ENCODE data around the gene IMP4. TPM values are rescaled to one million over a fixed set of nuclear protein-coding genes. Genes with fewer than 3 reads are reported as not detected.

IMP4 gene
- total RNA-seq, 2 donors from 2014 or later = 67.4 to 166 TPM

GRCh38 chr2:130370490-130370889 is 27.8 kb downstream of the IMP4 start:
- no peak for TF ChIP-seq CTCF (IDR thresholded peaks at IDR 0.05)
- no peak overlapping the region for H3K27ac ChIP-seq

GRCh38 chr2:130371723-130372054 is 29.0 kb downstream of the IMP4 start:
- DNase-seq (ENCODE audit: low spot score) (no peak), ATAC-seq (ENCODE audit: insufficient number of reproducible peaks, low FRiP score, low read depth) (no peak)
- Histone ChIP-seq H3K27me3 (replicated peaks; ENCODE audit: insufficient read depth) (no peaks in the 10 kb centered on the region), H3K27ac (peak overlapping the region; percentile 87 to 88), H3K4me1 (ENCODE audit: control insufficient read depth in 1 of 2, low read depth in 2 of 2) (peaks cover 0 to 25% of the 10 kb centered on the region in 2 donors), H3K36me3 (peaks cover 6% of the 10 kb centered on the region), H3K9me3 (no peaks in the 10 kb centered on the region), H3K4me3 (peak overlapping the region; percentile 86)
- TF ChIP-seq CTCF (IDR thresholded peaks at IDR 0.05) = no peak

More at GRCh38 chr2:130370490-130370889, 27.8 kb downstream of the IMP4 start:
- Histone ChIP-seq H3K4me1 (ENCODE audit: control insufficient read depth in 1 of 2, low read depth in 2 of 2) (peaks cover 0 to 25% of the 10 kb centered on the region in 2 donors), H3K4me3 (no peak overlapping the region), H3K36me3 (peaks cover 6% of the 10 kb centered on the region), H3K9me3 (no peaks in the 10 kb centered on the region), H3K27me3 (replicated peaks; ENCODE audit: insufficient read depth) (no peaks in the 10 kb centered on the region)
- ATAC-seq (ENCODE audit: insufficient number of reproducible peaks, low FRiP score, low read depth) (no peak), DNase-seq (ENCODE audit: low spot score) (no peak)

- peak overlapping the region; percentile 87 to 88 for H3K27ac ChIP-seq
- peak; percentile 54 for DNase-seq (ENCODE audit: low spot score)
- H3K9me3 ChIP-seq = no peaks in the 10 kb centered on the region
- H3K4me3 ChIP-seq = peak overlapping the region; percentile 86
- no peaks in the 10 kb centered on the region for H3K27me3 ChIP-seq (replicated peaks; ENCODE audit: insufficient read depth)
- peak; percentile 88 for ATAC-seq (ENCODE audit: insufficient number of reproducible peaks, low FRiP score, low read depth)
- TF ChIP-seq CTCF (IDR thresholded peaks at IDR 0.05) = peak; percentile 93
- peaks cover 6% of the 10 kb centered on the region for H3K36me3 ChIP-seq
- H3K4me1 ChIP-seq (ENCODE audit: control insufficient read depth in 1 of 2, low read depth in 2 of 2) = peaks cover 0 to 25% of the 10 kb centered on the region in 2 donors
These were observed 29.5 kb downstream of the IMP4 start for GRCh38 chr2:130372055-130372832.

- no peaks in the 10 kb centered on the region for H3K9me3 ChIP-seq
- TF ChIP-seq CTCF (IDR thresholded peaks at IDR 0.05) = no peak
- H3K27ac ChIP-seq = peak overlapping the region; percentile 87 to 88
- no peaks in the 10 kb centered on the region for H3K27me3 ChIP-seq (replicated peaks; ENCODE audit: insufficient read depth)
- no peak for ATAC-seq (ENCODE audit: insufficient number of reproducible peaks, low FRiP score, low read depth)
- H3K36me3 ChIP-seq = peaks cover 6% of the 10 kb centered on the region
- no peak for DNase-seq (ENCODE audit: low spot score)
- peak overlapping the region; percentile 86 for H3K4me3 ChIP-seq
- peaks cover 0 to 25% of the 10 kb centered on the region in 2 donors for H3K4me1 ChIP-seq (ENCODE audit: control insufficient read depth in 1 of 2, low read depth in 2 of 2)
These were observed 30.4 kb downstream of the IMP4 start for GRCh38 chr2:130372833-130373807.

DNA sequence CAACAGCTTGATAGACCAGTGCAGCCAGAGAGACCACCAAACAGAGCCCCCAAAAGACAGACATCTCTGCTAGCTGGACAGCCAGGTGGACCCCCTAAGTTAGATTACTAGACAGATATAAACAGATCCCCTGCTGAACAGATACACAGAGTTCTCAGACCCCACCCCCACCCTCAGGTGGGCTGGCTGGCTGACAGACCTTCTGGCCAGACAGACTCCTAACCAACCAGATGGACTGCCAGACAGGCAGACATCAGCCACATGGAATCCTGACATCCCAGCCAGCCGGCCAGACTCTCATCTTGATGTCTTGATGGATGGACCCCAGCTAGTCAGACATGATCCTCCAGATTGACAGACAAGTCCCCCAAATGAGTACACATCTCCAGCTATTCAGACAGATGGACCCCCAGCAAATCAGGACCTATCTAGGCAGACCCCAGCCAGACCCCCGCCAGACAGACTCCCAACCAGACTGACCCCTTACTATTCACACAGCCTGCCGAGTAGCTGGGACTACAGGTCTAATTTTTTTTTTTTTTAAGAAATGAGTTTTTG is 31.2 kb downstream of the IMP4 start:
- Histone ChIP-seq H3K9me3 (no peaks in the 10 kb centered on the region), H3K4me3 (peak overlapping the region; percentile 86), H3K27me3 (replicated peaks; ENCODE audit: insufficient read depth) (no peaks in the 10 kb centered on the region), H3K4me1 (ENCODE audit: control insufficient read depth in 1 of 2, low read depth in 2 of 2) (peaks cover 0 to 25% of the 10 kb centered on the region in 2 donors), H3K36me3 (peaks cover 6% of the 10 kb centered on the region), H3K27ac (no peak overlapping the region)
- no peak for TF ChIP-seq CTCF (IDR thresholded peaks at IDR 0.05)
- no peak for ATAC-seq (ENCODE audit: insufficient number of reproducible peaks, low FRiP score, low read depth)
- DNase-seq (ENCODE audit: low spot score) = no peak

Measured in thoracic aorta (tissue), 2 donors.